Progenitor cell of endocrine pancreas (in vitro differentiated cells): ENCODE data around the gene DPP10. TPM values are rescaled to one million over a fixed set of nuclear protein-coding genes. Genes with fewer than 3 reads are reported as not detected.

ENCODE experiments used
- DNase-seq: peaks from one replicate; pipeline ENCODE4 v3.0.0; 2021; ENCODE audit warnings: low spot score; ENCODE audit not compliant: unreplicated experiment
- H3K27ac Mint-ChIP-seq: 2 replicates; pipeline ENCODE4 v1.8.0; 2021; ENCODE audit warnings: mild to moderate bottlenecking, moderate library complexity, mixed read lengths
- H3K27me3 Mint-ChIP-seq: 2 replicates; pipeline ENCODE4 v1.8.0; 2021; ENCODE audit warnings: mixed read lengths
- H3K36me3 Mint-ChIP-seq: 2 replicates; pipeline ENCODE4 v1.8.0; 2022; ENCODE audit warnings: mixed read lengths; ENCODE audit not compliant: insufficient read depth
- H3K4me1 Mint-ChIP-seq: 2 replicates; pipeline ENCODE4 v1.8.0; 2021; ENCODE audit warnings: low read depth, mixed read lengths
- H3K4me3 Mint-ChIP-seq: 2 replicates; pipeline ENCODE4 v1.8.0; 2021; ENCODE audit warnings: low read depth, mild to moderate bottlenecking, moderate library complexity, mixed read lengths
- H3K9me3 Mint-ChIP-seq: 2 replicates; pipeline ENCODE4 v1.8.0; 2021; ENCODE audit warnings: low read depth, mixed read lengths
- CTCF ChIP-seq: fragments of 200-600 bp; sonication (generic); IDR thresholded peaks from one replicate; pipeline ENCODE4 v1.5.0; 2021; ENCODE audit warnings: antibody characterized with exemption, mild to moderate bottlenecking; ENCODE audit not compliant: unreplicated experiment
- total RNA-seq: library from RNA; stranded (reverse); gene quantifications from 2 replicates; pipeline ENCODE4 v1.2.1, GENCODE V29; 2021

Gene DPP10
- total RNA-seq, 1 donor from 2014 or later, result 44.6 TPM

DNA sequence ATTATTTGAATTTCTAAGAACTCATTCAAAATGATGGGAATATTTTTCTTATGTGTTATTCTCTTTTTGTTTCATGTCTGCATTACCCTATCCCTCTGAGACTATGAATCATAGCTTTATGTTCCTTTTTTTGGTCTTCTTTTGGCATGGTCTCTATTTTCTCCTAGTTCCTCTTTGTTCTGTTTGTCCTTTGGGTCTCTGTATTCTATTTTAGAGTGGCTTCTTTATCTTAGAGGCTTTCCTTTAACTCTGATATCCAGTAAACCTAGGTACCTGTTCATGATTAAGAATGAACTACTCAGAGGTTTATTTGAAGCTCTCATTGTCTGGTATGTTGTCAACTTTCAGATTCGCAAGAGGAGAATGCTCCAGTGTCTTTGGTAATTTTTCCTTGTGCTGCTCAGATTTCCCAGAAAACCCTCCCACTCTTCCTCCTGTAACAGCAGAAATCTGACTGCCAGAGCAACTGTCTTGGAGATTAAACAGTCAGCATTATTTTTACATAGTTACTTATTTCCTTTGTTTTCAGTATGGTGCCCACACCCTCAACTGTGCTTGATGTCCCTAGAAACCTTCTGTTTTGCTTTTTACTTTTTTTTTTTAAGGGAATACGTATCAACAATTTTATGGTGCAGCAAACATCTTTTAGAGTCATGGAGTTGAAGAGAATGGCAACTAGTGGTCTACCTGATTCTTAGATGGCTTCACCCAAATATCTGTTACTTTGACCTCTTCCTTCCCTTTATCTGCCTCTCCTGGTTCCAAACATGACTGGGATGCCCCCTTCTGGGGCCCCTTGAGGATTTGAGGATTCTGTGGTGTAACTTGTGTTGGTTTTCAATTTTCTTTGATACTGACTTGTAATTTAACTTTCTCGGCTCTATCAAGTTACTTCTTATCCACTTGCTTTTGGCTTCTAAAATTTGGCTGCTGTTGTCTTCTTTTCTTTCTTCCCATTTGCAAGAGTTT, 92.0 kb downstream of the DPP10 start:
- no peak for DNase-seq
- no peak for TF ChIP-seq CTCF

DNA sequence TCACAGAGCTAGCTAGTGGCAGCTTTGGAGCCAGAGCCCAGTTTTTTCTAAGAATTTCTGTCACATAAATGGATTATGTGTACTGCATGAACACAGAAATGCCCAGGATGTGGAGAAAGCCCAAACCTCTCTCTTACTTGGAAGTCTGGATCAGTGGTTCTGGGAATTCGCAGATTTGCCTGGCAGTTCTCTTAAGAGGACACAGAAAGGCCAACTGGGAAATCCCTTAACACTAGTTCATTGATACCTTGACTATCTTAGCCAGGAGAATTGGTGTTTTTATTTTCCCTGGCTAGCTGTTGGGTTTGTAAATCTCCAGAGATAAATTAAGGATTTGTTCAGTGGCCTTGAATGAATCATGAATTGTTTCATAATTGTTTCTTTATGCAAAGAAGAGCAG, 95.3 kb downstream of the DPP10 start:
- Mint-ChIP-seq H3K27me3 (peaks cover 9% of the 10 kb centered on the region), H3K4me1 (peaks cover 1% of the 10 kb centered on the region), H3K27ac (no peak overlapping the region), H3K36me3 (no peaks in the 10 kb centered on the region), H3K9me3 (no peaks in the 10 kb centered on the region), H3K4me3 (no peak overlapping the region)
- DNase-seq, result no peak
- no peak for TF ChIP-seq CTCF

More for the DNA sequence above, 92.0 kb downstream of the DPP10 start:
- no peaks in the 10 kb centered on the region for H3K4me1 Mint-ChIP-seq
- no peak overlapping the region for H3K4me3 Mint-ChIP-seq
- H3K27me3 Mint-ChIP-seq, result peaks cover 9% of the 10 kb centered on the region
- no peaks in the 10 kb centered on the region for H3K36me3 Mint-ChIP-seq
- no peaks in the 10 kb centered on the region for H3K9me3 Mint-ChIP-seq
- no peak overlapping the region for H3K27ac Mint-ChIP-seq

GRCh38 chr2:114542695-114543094, 100.3 kb downstream of the DPP10 start:
- H3K27me3 Mint-ChIP-seq, result no peaks in the 10 kb centered on the region
- H3K4me1 Mint-ChIP-seq, result peaks cover 27% of the 10 kb centered on the region
- no peak overlapping the region for H3K4me3 Mint-ChIP-seq
- no peak for DNase-seq
- no peaks in the 10 kb centered on the region for H3K9me3 Mint-ChIP-seq
- H3K36me3 Mint-ChIP-seq, result no peaks in the 10 kb centered on the region
- no peak for TF ChIP-seq CTCF
- no peak overlapping the region for H3K27ac Mint-ChIP-seq

- Mint-ChIP-seq H3K9me3 (no peaks in the 10 kb centered on the region), H3K27me3 (no peaks in the 10 kb centered on the region), H3K36me3 (no peaks in the 10 kb centered on the region), H3K4me1 (peaks cover 27% of the 10 kb centered on the region), H3K4me3 (no peak overlapping the region), H3K27ac (peak overlapping the region; percentile 44)
- no peak for DNase-seq
- peak; percentile 54 for TF ChIP-seq CTCF
Observed at GRCh38 chr2:114543236-114543766, 100.9 kb downstream of the DPP10 start.

GRCh38 chr2:114545052-114545451, 102.6 kb downstream of the DPP10 start:
- TF ChIP-seq CTCF, result no peak
- no peaks in the 10 kb centered on the region for H3K36me3 Mint-ChIP-seq
- no peak overlapping the region for H3K27ac Mint-ChIP-seq
- H3K27me3 Mint-ChIP-seq, result no peaks in the 10 kb centered on the region
- no peak overlapping the region for H3K4me3 Mint-ChIP-seq
- H3K4me1 Mint-ChIP-seq, result peaks cover 29% of the 10 kb centered on the region
- no peak for DNase-seq
- no peaks in the 10 kb centered on the region for H3K9me3 Mint-ChIP-seq
